ENCODE measurements around the gene DNM3.

DNA sequence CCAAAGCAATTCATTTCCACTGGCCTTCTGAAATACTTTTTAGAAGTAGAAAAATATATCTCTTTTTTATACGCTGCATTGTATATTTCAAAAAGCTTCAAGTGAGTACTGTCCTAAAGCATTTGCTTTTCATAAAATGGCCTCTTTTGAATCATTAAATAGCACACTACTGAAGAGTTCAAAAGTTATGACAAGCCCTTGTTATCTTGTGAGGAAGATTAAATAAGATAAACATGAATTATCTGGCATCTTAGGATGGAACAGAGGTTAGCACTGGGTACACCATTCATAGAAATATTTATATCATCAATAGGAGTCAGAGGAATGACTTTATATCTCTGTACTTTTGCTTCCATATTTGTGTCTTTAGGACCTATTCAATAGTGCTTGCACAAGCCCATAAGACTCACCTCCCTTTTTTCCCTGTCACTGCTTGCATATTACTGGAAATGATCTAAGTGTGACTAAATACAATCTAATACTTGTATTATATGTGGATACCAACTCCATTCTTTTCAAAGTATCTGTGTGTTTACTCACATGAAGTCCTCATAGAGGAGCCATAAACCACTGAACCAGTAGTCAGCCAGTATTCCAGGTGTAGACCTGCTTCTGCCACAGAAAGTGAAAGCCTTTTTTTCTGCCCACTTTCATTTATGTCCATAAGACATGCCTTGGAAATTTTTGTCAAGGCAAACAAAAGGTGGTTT lies 305.0 kb downstream of the DNM3 start:
- no peak for TF ChIP-seq POLR2A (IDR thresholded peaks at IDR 0.05; ENCODE audit: low read depth, low read length)
- TF ChIP-seq EZH2 (IDR thresholded peaks at IDR 0.05; ENCODE audit: borderline replicate concordance, low read depth, low read length, severe bottlenecking) = no peak
- TF ChIP-seq, protein P1, sequence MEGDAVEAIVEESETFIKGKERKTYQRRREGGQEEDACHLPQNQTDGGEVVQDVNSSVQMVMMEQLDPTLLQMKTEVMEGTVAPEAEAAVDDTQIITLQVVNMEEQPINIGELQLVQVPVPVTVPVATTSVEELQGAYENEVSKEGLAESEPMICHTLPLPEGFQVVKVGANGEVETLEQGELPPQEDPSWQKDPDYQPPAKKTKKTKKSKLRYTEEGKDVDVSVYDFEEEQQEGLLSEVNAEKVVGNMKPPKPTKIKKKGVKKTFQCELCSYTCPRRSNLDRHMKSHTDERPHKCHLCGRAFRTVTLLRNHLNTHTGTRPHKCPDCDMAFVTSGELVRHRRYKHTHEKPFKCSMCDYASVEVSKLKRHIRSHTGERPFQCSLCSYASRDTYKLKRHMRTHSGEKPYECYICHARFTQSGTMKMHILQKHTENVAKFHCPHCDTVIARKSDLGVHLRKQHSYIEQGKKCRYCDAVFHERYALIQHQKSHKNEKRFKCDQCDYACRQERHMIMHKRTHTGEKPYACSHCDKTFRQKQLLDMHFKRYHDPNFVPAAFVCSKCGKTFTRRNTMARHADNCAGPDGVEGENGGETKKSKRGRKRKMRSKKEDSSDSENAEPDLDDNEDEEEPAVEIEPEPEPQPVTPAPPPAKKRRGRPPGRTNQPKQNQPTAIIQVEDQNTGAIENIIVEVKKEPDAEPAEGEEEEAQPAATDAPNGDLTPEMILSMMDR (IDR thresholded peaks at IDR 0.05; ENCODE audit: extremely low read depth in 1 of 2, insufficient read depth in 1 of 2, low read depth in 1 of 2, low read length in 2 of 2) = no peak
- TF ChIP-seq POLR2AphosphoS5 (IDR thresholded peaks at IDR 0.05; ENCODE audit: insufficient read depth, low read depth, low read length) = no peak
- no peak for TF ChIP-seq FOS (IDR thresholded peaks at IDR 0.05; ENCODE audit: borderline replicate concordance, insufficient read depth, low read length)
- TF ChIP-seq GATA2 (IDR thresholded peaks at IDR 0.05; ENCODE audit: insufficient read depth, insufficient read length, low read depth, low read length) = no peak
- no peak for TF ChIP-seq MAX (IDR thresholded peaks at IDR 0.05; ENCODE audit: insufficient read depth, insufficient read length)
